OCI-LY1 (cell line): ENCODE data around the gene MAML1.
A peak's percentile ranks its signal among the peaks of the same experiment; 100 is the strongest.

Experiments
- H2AFZ ChIP-seq: fragments of 200-600 bp; sonication (generic), shearing (Covaris generic); 2 replicates; pipeline ENCODE4 v1.6.0; 2014; ENCODE audit warnings: antibody characterized with exemption, mild to moderate bottlenecking, low read length
- H3F3A ChIP-seq: fragments of 200-600 bp; sonication (generic), shearing (Covaris generic); 2 replicates; pipeline ENCODE4 v1.6.0; 2014; ENCODE audit warnings: mild to moderate bottlenecking, antibody characterized with exemption, low read length, moderate library complexity; ENCODE audit not compliant: insufficient read depth
- H3K27ac ChIP-seq: fragments of 200-600 bp; sonication (generic); 2 replicates; pipeline ENCODE4 v1.5.1; 2014; ENCODE audit warnings: low read length, mixed run types, mild to moderate bottlenecking, low read depth; ENCODE audit not compliant: poor library complexity, severe bottlenecking
- H3K27me3 ChIP-seq: fragments of 200-600 bp; sonication (generic); 2 replicates; pipeline ENCODE4 v1.6.0; 2014; ENCODE audit warnings: antibody characterized with exemption, mild to moderate bottlenecking, low read length, moderate library complexity; ENCODE audit not compliant: insufficient read depth
- H3K36me3 ChIP-seq: fragments of 200-600 bp; sonication (generic); 2 replicates; pipeline ENCODE4 v1.6.1; 2014; ENCODE audit warnings: mild to moderate bottlenecking, antibody characterized with exemption, low read length, moderate library complexity, mixed read lengths; ENCODE audit not compliant: insufficient read depth
- H3K4me1 ChIP-seq: fragments of 200-600 bp; sonication (generic); 2 replicates; pipeline ENCODE4 v1.5.1; 2014; ENCODE audit warnings: mild to moderate bottlenecking, low read length, moderate library complexity; ENCODE audit not compliant: insufficient read depth, severe bottlenecking
- H3K4me2 ChIP-seq: fragments of 200-600 bp; sonication (generic), shearing (Covaris generic); 2 replicates; pipeline ENCODE4 v1.6.1; 2014; ENCODE audit warnings: low read length
- H3K4me3 ChIP-seq: fragments of 200-600 bp; sonication (generic); 2 replicates; pipeline ENCODE4 v1.5.1; 2014; ENCODE audit warnings: low read length, low read depth, mild to moderate bottlenecking, mixed read lengths; ENCODE audit not compliant: poor library complexity, severe bottlenecking
- H3K79me2 ChIP-seq: fragments of 200-600 bp; shearing (Covaris generic); 2 replicates; pipeline ENCODE4 v1.6.1; 2016; ENCODE audit warnings: mixed run types, low read length, mixed read lengths; ENCODE audit not compliant: insufficient read depth
- H3K9ac ChIP-seq: fragments of 200-600 bp; sonication (generic), shearing (Covaris generic); 2 replicates; pipeline ENCODE4 v1.6.1; 2014; ENCODE audit warnings: mild to moderate bottlenecking, low read length, mixed read lengths
- H3K9me2 ChIP-seq: fragments of 200-600 bp; sonication (generic), shearing (Covaris generic); 2 replicates; pipeline ENCODE4 v1.6.1; 2014; ENCODE audit warnings: low read depth, mild to moderate bottlenecking, low read length, mixed read lengths
- H3K9me3 ChIP-seq: fragments of 200-600 bp; shearing (Covaris generic); 2 replicates; pipeline ENCODE4 v1.6.1; 2014; ENCODE audit warnings: low read length, mixed read lengths
- H4K20me1 ChIP-seq: fragments of 200-600 bp; sonication (generic), shearing (Covaris generic); 2 replicates; pipeline ENCODE4 v1.6.0; 2016; ENCODE audit warnings: mild to moderate bottlenecking, low read length; ENCODE audit not compliant: insufficient read depth
- CTCF ChIP-seq: fragments of 200-600 bp; sonication (generic), shearing (Covaris generic); IDR thresholded peaks from 2 replicates; pipeline ENCODE4 v1.5.1; 2017; ENCODE audit warnings: mild to moderate bottlenecking, antibody characterized with exemption, low read length, moderate library complexity, mixed read lengths
- EZH2 ChIP-seq: fragments of 200-600 bp; sonication (generic), shearing (Covaris generic); IDR thresholded peaks from 2 replicates; pipeline ENCODE4 v1.8.0; 2017; ENCODE audit warnings: borderline replicate concordance, mixed run types, mild to moderate bottlenecking, antibody characterized with exemption, low read length, moderate library complexity, mixed read lengths

Gene MAML1

GRCh38 chr5:179762781-179763176 lies 30.2 kb downstream of the MAML1 start:
- Histone ChIP-seq H3K9me3 (no peaks in the 10 kb centered on the region), H3K9me2 (no peaks in the 10 kb centered on the region), H3K27ac (peak overlapping the region; percentile 75), H3K9ac (no peak overlapping the region; the same call in 1 of the 2 replicates), H3K36me3 (peaks cover 29% of the 10 kb centered on the region), H3K4me1 (peaks cover 20% of the 10 kb centered on the region), H3K4me3 (no peak overlapping the region), H3K27me3 (no peaks in the 10 kb centered on the region), H3K4me2 (no peak overlapping the region), H2AFZ (no peak overlapping the region), H3K79me2 (peaks cover 24% of the 10 kb centered on the region), H3F3A (no peaks in the 10 kb centered on the region), H4K20me1 (no peaks in the 10 kb centered on the region)
- TF ChIP-seq EZH2 (no peak), CTCF (no peak)

GRCh38 chr5:179763215-179763945 lies 30.8 kb downstream of the MAML1 start:
- no peak overlapping the region for H3K4me2 ChIP-seq
- H3K27ac ChIP-seq, result no peak overlapping the region
- H3K9ac ChIP-seq, result no peak overlapping the region

GRCh38 chr5:179764056-179764455 lies 31.4 kb downstream of the MAML1 start:
- H3K4me2 ChIP-seq, result no peak overlapping the region
- no peaks in the 10 kb centered on the region for H3K27me3 ChIP-seq
- no peaks in the 10 kb centered on the region for H3K9me3 ChIP-seq
- H3K79me2 ChIP-seq, result peaks cover 15% of the 10 kb centered on the region
- no peak overlapping the region for H3K27ac ChIP-seq
- H3F3A ChIP-seq, result no peaks in the 10 kb centered on the region
- no peaks in the 10 kb centered on the region for H4K20me1 ChIP-seq
- H3K4me1 ChIP-seq, result peaks cover 20% of the 10 kb centered on the region
- no peak overlapping the region for H3K4me3 ChIP-seq
- no peaks in the 10 kb centered on the region for H3K9me2 ChIP-seq
- no peak overlapping the region for H2AFZ ChIP-seq
- TF ChIP-seq EZH2, result no peak
- TF ChIP-seq CTCF, result no peak
- peaks cover 39% of the 10 kb centered on the region for H3K36me3 ChIP-seq
- no peak overlapping the region for H3K9ac ChIP-seq

More at GRCh38 chr5:179763215-179763945, 30.8 kb downstream of the MAML1 start:
- no peak overlapping the region for H2AFZ ChIP-seq
- H3F3A ChIP-seq, result no peaks in the 10 kb centered on the region
- no peak overlapping the region for H3K4me3 ChIP-seq
- H3K4me1 ChIP-seq, result peaks cover 20% of the 10 kb centered on the region
- H3K9me2 ChIP-seq, result no peaks in the 10 kb centered on the region
- peaks cover 18% of the 10 kb centered on the region for H3K79me2 ChIP-seq
- TF ChIP-seq EZH2 (no peak), CTCF (peak; percentile 96)
- no peaks in the 10 kb centered on the region for H3K9me3 ChIP-seq
- H3K36me3 ChIP-seq, result peaks cover 33% of the 10 kb centered on the region
- H3K27me3 ChIP-seq, result no peaks in the 10 kb centered on the region
- no peaks in the 10 kb centered on the region for H4K20me1 ChIP-seq
